Measurements from ENCODE around the gene FAXC. TPM values are rescaled to one million over a fixed set of nuclear protein-coding genes. Genes with fewer than 3 reads are reported as not detected.
A peak's percentile ranks its signal among the peaks of the same experiment; 100 is the strongest.

The FAXC gene
- total RNA-seq, 1 donor from 2014 or later = 23.0 TPM

GRCh38 chr6:99393366-99393697 lies 43.9 kb upstream of the FAXC start:
- H3K9me3 Mint-ChIP-seq = no peaks in the 10 kb centered on the region
- peaks cover 48% of the 10 kb centered on the region for H3F3A ChIP-seq (ENCODE audit: low read depth)
- peaks cover 12% of the 10 kb centered on the region for H3K4me1 Mint-ChIP-seq
- no peaks in the 10 kb centered on the region for H4K20me1 ChIP-seq (ENCODE audit: low read depth)
- peak overlapping the region; percentile 60 for H3K4me3 ChIP-seq
- peak overlapping the region; percentile 80 for H3K4me2 ChIP-seq
- no peaks in the 10 kb centered on the region for H3K79me2 ChIP-seq (ENCODE audit: low read depth)
- no peaks in the 10 kb centered on the region for H3K27me3 ChIP-seq
- H3K4me1 ChIP-seq = no peaks in the 10 kb centered on the region
- H3K36me3 ChIP-seq = no peaks in the 10 kb centered on the region
- H3K4me3 Mint-ChIP-seq = peak overlapping the region; percentile 95
- no peaks in the 10 kb centered on the region for H3K9me3 ChIP-seq (ENCODE audit: low read depth)
- H3K9ac ChIP-seq = peak overlapping the region; percentile 71
- peak overlapping the region; percentile 85 for H2AFZ ChIP-seq (replicated peaks)
- H3K36me3 Mint-ChIP-seq = peaks cover 4% of the 10 kb centered on the region
- peak overlapping the region; percentile 99 for H3K27ac Mint-ChIP-seq
- H3K27me3 Mint-ChIP-seq (ENCODE audit: insufficient read depth, low read depth) = no peaks in the 10 kb centered on the region
- DNase-seq (ENCODE audit: low spot score) = no peak
- H3K27ac ChIP-seq = peak overlapping the region; percentile 91
- no peak for TF ChIP-seq EZH2phosphoT487 (IDR thresholded peaks at IDR 0.05)
- no peak for TF ChIP-seq CTCF (IDR thresholded peaks at IDR 0.05)
- TF ChIP-seq EZH2 (IDR thresholded peaks at IDR 0.05) = no peak

GRCh38 chr6:99390896-99391295 lies 41.4 kb upstream of the FAXC start:
- Histone ChIP-seq H3K79me2 (ENCODE audit: low read depth) (no peaks in the 10 kb centered on the region), H3K27me3 (no peaks in the 10 kb centered on the region), H4K20me1 (ENCODE audit: low read depth) (no peaks in the 10 kb centered on the region), H3F3A (ENCODE audit: low read depth) (peaks cover 30% of the 10 kb centered on the region), H3K9me3 (ENCODE audit: low read depth) (no peaks in the 10 kb centered on the region), H3K4me1 (no peaks in the 10 kb centered on the region), H3K4me3 (no peak overlapping the region), H3K27ac (no peak overlapping the region), H2AFZ (replicated peaks) (no peak overlapping the region), H3K4me2 (no peak overlapping the region), H3K9ac (no peak overlapping the region), H3K36me3 (no peaks in the 10 kb centered on the region)
- Mint-ChIP-seq H3K4me1 (peaks cover 12% of the 10 kb centered on the region), H3K27ac (no peak overlapping the region), H3K27me3 (ENCODE audit: insufficient read depth, low read depth) (no peaks in the 10 kb centered on the region), H3K36me3 (peaks cover 2% of the 10 kb centered on the region), H3K9me3 (no peaks in the 10 kb centered on the region), H3K4me3 (no peak overlapping the region)
- DNase-seq (ENCODE audit: low spot score) = no peak
- TF ChIP-seq EZH2phosphoT487 (IDR thresholded peaks at IDR 0.05) (no peak), CTCF (IDR thresholded peaks at IDR 0.05) (no peak), EZH2 (IDR thresholded peaks at IDR 0.05) (no peak)

- Histone ChIP-seq H3K9me3 (ENCODE audit: low read depth) (no peaks in the 10 kb centered on the region), H4K20me1 (ENCODE audit: low read depth) (no peaks in the 10 kb centered on the region), H3K4me2 (no peak overlapping the region), H3K9ac (no peak overlapping the region), H3K27me3 (no peaks in the 10 kb centered on the region), H3K36me3 (no peaks in the 10 kb centered on the region), H3F3A (ENCODE audit: low read depth) (no peaks in the 10 kb centered on the region), H3K4me1 (no peaks in the 10 kb centered on the region), H2AFZ (replicated peaks) (no peak overlapping the region), H3K79me2 (ENCODE audit: low read depth) (no peaks in the 10 kb centered on the region), H3K4me3 (no peak overlapping the region), H3K27ac (peak overlapping the region; percentile 9)
- H3K36me3 Mint-ChIP-seq = peaks cover 2% of the 10 kb centered on the region
- no peak for DNase-seq (ENCODE audit: low spot score)
- H3K27me3 Mint-ChIP-seq (ENCODE audit: insufficient read depth, low read depth) = no peaks in the 10 kb centered on the region
- no peak overlapping the region for H3K27ac Mint-ChIP-seq
- TF ChIP-seq EZH2 (IDR thresholded peaks at IDR 0.05) (no peak), EZH2phosphoT487 (IDR thresholded peaks at IDR 0.05) (no peak), CTCF (IDR thresholded peaks at IDR 0.05) (no peak)
- H3K4me3 Mint-ChIP-seq = no peak overlapping the region
- no peaks in the 10 kb centered on the region for H3K4me1 Mint-ChIP-seq
- no peaks in the 10 kb centered on the region for H3K9me3 Mint-ChIP-seq
These were observed 35.0 kb upstream of the FAXC start for GRCh38 chr6:99384507-99384906.

All from neural progenitor cell (in vitro differentiated cells).